Ishikawa (cell line): Measurements from ENCODE around the gene CFAP20DC.

Experiments
- CEBPB ChIP-seq: IDR thresholded peaks from 2 replicates; pipeline ENCODE4 v1.6.1; 2012
- CREB1 ChIP-seq: IDR thresholded peaks from 2 replicates; pipeline ENCODE4 v1.6.1; 2012; ENCODE audit warnings: low read depth
- EGR1 ChIP-seq: IDR thresholded peaks from 2 replicates; pipeline ENCODE4 v1.6.1; 2012
- EP300 ChIP-seq: IDR thresholded peaks from 2 replicates; pipeline ENCODE4 v1.6.1; 2012; ENCODE audit warnings: borderline replicate concordance
- FOXM1 ChIP-seq: IDR thresholded peaks from 2 replicates; pipeline ENCODE4 v1.6.1; 2012; ENCODE audit warnings: low read depth, borderline replicate concordance
- MAX ChIP-seq: IDR thresholded peaks from 2 replicates; pipeline ENCODE4 v1.6.1; 2012
- NFIC ChIP-seq: IDR thresholded peaks from 2 replicates; pipeline ENCODE4 v1.6.1; 2012
- RAD21 ChIP-seq: IDR thresholded peaks from 2 replicates; pipeline ENCODE4 v1.6.1; 2012; ENCODE audit warnings: low read depth
- REST ChIP-seq: IDR thresholded peaks from 2 replicates; pipeline ENCODE4 v1.6.1; 2012; ENCODE audit warnings: low read depth, mild to moderate bottlenecking
- TAF1 ChIP-seq: IDR thresholded peaks from 2 replicates; pipeline ENCODE4 v1.6.1; 2012; ENCODE audit warnings: low read depth, mild to moderate bottlenecking
- TCF12 ChIP-seq: IDR thresholded peaks from 2 replicates; pipeline ENCODE4 v1.6.1; 2012; ENCODE audit warnings: low read depth
- TEAD4 ChIP-seq: IDR thresholded peaks from 2 replicates; pipeline ENCODE4 v1.6.1; 2012
- USF1 ChIP-seq: IDR thresholded peaks from 2 replicates; pipeline ENCODE4 v1.6.1; 2012
- YY1 ChIP-seq: IDR thresholded peaks from 2 replicates; pipeline ENCODE4 v1.6.1; 2012; ENCODE audit warnings: low read depth
- ZBTB7A ChIP-seq: IDR thresholded peaks from 2 replicates; pipeline ENCODE4 v1.6.1; 2012; ENCODE audit warnings: low read depth

The CFAP20DC gene

DNA sequence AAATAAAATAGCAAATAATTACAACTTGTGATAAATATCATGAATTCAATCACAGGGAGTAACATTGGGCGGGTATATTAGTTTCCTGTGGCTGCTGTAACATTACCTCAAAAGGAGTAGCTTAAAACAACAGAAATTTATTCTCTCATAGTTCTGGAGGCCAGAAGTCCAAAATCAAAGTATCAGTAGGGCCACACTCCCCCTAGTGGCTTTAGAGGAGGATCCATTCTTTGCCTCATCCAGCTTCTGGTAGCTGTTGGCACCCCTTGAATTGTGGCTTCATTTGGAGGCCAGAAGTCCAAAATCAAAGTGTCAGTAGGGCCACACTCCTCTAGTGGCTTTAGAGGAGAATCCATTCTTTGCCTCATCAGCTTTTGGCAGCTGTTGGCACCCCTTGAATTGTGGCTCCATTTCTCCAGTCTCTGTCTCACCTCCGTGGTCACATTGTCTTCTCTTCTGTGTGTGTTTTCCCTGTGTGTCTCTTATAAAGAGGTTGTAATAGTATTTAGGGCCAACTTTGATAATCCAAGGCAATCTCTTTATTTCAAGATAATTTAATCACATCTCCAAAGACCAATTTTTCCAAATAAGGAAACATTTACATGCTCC, 3.1 kb upstream of the CFAP20DC start:
- TF ChIP-seq NFIC (no peak), FOXM1 (no peak), RAD21 (peak; percentile 74), EGR1 (no peak)

DNA sequence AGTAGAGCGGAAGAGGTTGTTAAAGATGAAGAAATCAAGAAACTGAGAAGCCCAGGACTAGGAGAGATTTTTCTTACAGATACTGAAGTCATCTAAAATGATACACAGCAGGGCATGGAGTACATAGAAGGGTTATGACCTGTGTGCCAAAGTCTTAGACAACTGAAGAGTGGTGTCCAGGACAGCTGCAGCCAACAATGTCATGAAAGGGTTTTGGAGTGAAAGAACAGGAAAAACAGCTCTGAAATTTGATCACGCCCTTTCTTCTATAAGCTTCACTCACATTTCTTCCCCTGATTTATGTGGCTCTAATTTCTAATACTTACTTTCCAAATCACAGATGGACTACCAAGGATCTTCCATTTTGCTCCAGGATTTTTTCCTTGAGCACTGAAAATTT, 3.0 kb downstream of the CFAP20DC start:
- no peak for TF ChIP-seq RAD21
- no peak for TF ChIP-seq ZBTB7A
- no peak for TF ChIP-seq EP300
- TF ChIP-seq EGR1, result no peak
- TF ChIP-seq NFIC, result no peak
- no peak for TF ChIP-seq YY1
- TF ChIP-seq TEAD4, result no peak
- TF ChIP-seq USF1, result no peak
- TF ChIP-seq MAX, result no peak
- no peak for TF ChIP-seq REST
- no peak for TF ChIP-seq TAF1
- no peak for TF ChIP-seq CREB1

DNA sequence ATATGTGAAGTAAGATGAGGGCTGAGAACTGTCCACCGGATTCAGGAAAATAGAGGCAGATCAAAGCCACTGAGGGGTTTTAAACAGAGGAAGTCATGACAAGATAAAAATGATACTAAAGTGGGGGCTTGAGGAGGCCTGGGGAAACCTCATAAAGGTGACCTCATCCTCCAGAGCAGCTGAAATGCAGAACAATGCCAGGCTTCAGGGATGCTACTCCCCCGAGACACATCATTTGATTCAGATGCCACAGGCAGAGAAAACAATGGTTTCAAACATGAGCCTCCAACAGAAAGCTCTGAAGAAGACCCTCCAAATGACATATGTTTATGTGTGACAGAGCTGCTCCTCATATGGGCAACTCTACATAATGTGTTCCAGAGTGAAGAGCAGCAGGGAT, 6.4 kb downstream of the CFAP20DC start:
- TF ChIP-seq NFIC (no peak), EP300 (no peak), USF1 (no peak), FOXM1 (no peak), ZBTB7A (no peak)

DNA sequence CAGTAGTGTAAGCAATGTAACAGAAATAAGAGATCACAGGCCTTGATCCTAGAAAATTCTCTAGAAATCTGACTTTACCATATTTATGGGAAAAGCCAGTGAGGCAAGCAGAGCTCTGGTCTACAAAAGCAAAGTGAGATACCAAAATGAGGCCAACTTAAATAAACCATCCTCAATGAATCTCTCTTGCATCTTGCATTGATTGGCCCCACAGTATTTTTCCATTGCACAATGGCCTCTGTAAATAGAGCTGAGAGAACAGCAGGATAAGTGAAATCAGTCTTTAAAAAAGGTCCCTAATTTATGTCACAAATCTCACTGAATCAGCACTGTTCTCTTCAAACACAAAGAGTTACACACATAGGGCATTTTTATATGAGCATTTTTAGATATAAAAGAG, 8.9 kb downstream of the CFAP20DC start:
- TF ChIP-seq EP300, result no peak
- no peak for TF ChIP-seq TCF12
- no peak for TF ChIP-seq FOXM1
- no peak for TF ChIP-seq TAF1
- no peak for TF ChIP-seq EGR1
- TF ChIP-seq RAD21, result no peak
- no peak for TF ChIP-seq CEBPB
- TF ChIP-seq USF1, result no peak
- no peak for TF ChIP-seq CREB1
- no peak for TF ChIP-seq NFIC
- no peak for TF ChIP-seq REST
- TF ChIP-seq TEAD4, result no peak
- TF ChIP-seq ZBTB7A, result no peak
- TF ChIP-seq MAX, result no peak
- no peak for TF ChIP-seq YY1

- TF ChIP-seq YY1 (no peak), RAD21 (no peak), MAX (no peak), CEBPB (no peak), EGR1 (no peak), USF1 (no peak), TEAD4 (no peak), EP300 (no peak), TCF12 (no peak), NFIC (no peak), CREB1 (no peak), TAF1 (no peak), FOXM1 (no peak), ZBTB7A (no peak), REST (no peak)
These were observed 22.2 kb downstream of the CFAP20DC start for GRCh38 chr3:59027607-59028006.
